HG03064 (cell line): ENCODE results near the gene MSLN.

Experiments used
- ATAC-seq: cut with Tn5 transposase; IDR thresholded peaks from one replicate; pipeline ENCODE4 v1.9.1; 2021; ENCODE audit warnings: low read depth; ENCODE audit not compliant: unreplicated experiment

The MSLN gene

DNA sequence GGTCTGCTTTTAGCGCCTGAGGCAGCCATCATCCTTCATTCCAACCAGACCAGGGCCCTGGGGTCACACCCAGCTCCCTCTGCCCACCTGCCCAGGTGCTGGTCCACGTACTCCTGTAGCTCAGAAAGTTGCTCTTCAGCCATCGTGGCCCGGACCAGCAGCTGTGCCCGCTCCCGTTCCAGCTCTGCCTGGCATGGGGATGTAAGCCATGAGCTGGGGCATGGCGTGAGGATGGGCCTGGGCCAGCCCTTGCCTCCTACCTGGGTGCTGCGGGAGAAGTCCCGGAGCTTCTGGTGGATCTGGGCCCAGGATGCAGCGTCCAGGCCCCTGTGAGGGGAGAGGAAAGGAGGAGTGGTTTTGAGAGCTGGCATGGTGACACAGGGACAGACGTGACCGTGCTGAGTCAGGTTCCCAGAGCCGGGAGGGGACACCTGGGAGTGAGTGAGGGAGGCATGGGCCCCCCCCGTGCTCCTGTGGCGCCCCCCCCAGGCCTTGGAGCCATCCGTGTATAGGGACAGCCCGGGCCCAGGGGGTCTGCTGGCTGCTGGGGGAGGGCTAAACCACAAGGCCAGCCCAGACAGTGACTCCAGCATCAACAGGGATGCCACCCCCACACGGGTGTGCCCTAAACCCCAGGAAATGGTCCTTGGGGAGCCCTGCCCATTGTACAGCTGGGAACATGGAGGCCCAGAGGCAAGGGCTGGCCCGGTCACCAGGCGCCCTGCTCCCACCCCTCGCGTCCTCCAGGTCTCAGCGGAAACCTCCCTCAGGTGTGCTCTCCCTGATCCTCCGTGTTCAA, 37.5 kb upstream of the MSLN start:
- no peak for ATAC-seq

DNA sequence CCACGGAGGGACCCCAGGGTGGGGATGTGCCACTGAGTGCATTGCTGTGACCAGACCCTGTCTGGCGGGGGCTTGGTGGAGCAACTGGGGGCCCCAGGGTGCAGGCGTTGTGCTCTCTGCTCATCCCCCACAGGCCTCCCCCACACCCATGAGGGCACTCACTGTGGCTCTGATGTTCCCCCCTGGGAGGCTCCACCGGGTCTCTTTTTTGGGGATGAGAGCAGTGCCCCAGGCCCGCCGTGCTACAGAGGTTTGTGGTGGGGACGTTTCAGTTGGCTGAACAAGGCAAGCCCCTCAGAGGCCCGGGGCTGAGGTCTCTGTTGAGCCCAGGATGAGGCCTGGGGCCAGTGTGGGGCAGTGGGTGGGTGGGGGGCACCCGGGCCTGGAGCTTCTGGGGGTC, 36.8 kb upstream of the MSLN start:
- no peak for ATAC-seq

DNA sequence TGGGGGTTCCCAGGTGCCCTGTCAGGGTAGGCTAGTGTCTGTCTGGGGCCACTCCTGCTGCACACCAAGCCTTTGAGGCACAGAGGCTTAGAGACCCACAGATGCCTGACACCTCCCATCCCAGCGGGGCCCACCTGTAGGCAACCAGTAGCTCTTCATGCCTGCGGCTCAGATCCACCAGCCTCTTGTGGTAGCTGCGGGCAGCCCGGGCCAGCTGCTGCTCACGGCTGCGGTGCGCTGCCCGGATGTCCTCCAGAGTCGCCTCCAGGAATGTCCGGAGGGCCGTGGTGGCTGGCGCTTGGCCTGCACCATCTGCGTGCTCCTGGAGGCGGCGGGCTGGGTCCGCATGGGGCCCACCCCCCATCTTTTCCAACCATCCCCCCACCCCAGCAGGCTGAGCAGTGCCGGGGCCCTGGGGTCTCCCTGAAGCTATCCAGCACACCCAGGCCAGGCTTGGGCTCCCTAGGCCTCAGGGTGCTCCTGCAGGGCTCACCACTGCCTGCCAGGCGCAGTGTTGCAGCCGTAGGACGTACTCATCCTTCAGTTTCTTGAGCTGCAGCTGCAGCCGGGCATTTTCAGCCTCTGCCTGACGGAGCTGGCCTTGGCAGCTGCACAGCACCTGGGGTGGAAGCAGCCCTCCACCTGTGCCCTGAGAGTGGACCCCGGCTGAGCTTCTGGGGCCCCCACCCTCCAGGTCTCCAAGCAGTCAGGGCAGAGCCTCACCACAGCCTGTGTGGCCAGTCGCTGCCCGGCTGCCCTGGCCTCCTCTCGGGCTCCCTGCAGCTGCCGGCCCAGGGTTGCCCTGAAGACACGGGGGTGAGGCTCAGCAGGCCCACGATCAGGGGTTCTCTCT, 36.1 kb upstream of the MSLN start:
- no peak for ATAC-seq

DNA sequence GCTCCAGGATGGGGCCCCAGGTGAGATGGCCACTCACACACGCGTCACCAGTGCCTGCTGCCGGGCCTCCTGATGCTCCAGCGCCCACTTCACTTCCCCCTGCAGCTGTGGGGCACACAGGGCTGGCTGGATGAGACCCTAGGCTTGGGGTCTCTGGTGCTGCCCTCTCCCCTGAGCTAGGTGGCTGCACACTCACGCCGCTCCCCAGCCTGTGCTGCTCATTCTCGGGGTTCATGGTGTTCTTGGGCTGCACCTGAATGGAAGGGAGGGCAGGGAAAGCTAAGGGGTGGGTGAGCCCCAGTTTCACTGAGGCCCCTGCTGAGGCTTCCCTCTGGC, 35.5 kb upstream of the MSLN start:
- ATAC-seq: no peak

DNA sequence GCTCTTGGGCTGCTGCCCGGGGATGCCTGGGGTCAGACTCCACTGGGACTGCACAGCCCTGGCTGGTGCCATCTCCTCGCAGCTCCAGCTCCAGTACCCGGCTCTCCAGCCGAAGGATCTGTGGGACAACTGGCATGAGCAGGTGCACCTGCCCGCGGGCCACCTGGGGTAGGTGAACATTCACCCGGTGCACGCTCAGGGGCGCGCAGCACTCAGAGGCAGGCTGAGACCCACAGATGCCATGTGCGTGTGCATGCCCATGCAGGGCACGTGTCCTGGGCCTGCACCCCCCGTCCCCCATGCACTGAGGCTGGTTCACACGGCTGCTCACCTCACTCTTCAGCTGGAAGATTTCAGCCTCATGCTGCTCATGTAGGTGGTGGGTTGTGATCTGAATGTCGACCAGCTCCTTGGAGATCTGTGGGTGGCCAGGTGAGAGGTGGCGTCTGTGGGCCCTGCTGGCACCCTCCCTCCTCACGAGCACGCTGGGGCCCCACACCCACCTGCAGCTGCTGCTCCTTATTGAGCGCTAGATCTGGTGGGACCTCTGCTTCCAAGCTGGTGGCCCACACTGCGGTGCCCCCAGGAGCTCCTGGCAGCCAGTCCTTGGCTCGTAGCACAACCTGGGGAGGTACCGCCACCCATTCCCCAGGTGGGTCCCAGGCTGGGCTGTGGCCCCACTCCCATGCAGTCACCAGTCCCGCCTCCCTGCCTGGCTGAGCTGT, 34.9 kb upstream of the MSLN start:
- ATAC-seq: no peak

DNA sequence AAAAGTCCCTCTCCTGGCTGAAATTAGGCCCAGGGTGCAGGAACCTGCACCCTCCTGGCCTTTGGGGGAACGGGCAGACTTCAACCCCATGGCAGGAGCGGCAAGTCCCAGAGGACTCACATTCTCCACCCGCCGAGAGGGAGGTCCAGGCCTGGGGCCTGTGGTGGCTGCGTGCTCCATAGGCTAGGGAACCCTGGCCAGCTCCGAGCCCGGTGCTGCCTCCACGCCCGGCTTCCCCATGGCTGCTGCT, 34.4 kb upstream of the MSLN start:
- ATAC-seq: no peak

DNA sequence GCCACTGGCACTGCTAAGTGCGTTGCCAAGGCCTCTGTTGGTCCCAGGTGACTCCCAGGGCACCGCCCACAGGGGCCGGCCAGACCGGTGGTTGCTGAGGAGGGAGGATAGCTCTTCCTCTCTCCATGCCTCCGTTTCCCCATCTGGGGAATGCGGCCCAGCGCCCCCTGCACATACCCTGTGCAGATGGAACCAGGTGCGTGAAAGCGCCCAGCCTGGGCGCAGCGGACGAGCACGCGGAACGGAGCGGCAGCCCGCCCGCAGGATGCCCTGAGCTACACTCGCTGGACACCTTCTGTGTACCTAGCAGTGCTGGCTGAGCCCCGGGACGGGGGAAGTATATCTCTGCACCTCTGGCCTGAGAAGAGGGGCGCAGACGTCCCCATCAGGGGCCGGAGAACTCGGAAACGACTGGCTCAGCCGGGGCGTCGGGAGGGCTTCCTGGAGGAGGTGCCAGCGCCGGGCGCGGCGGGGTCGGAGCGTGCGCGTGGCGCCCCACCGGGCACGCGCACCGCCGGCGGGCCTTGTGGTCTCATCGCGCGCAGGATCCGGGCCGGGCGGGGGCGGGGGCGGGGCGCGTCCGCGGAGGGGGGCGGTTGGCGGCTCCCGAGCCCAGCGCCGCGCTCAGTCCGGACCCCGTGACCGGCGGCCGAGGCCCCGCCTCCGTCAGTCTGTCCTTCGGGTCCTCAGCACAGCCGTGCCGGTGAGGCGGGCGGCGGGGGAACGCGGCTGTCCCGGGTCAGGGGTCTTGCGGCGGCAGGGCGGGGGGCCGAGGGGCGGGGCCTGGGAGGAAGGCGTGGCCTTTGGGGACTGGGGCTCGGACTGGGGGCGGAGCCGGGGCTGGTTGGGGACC, 33.9 kb upstream of the MSLN start, which contains the start of the genes CCDC78 and HAGHL:
Gene CCDC78 (minus strand): TSS at position 6 of the 853 bp plus-strand sequence. CDS start 76 bp downstream, outside the sequence.
Gene HAGHL (plus strand): TSS at position 669 of the 853 bp plus-strand sequence. CDS start 404 bp downstream, outside the sequence.
- no peak for ATAC-seq

DNA sequence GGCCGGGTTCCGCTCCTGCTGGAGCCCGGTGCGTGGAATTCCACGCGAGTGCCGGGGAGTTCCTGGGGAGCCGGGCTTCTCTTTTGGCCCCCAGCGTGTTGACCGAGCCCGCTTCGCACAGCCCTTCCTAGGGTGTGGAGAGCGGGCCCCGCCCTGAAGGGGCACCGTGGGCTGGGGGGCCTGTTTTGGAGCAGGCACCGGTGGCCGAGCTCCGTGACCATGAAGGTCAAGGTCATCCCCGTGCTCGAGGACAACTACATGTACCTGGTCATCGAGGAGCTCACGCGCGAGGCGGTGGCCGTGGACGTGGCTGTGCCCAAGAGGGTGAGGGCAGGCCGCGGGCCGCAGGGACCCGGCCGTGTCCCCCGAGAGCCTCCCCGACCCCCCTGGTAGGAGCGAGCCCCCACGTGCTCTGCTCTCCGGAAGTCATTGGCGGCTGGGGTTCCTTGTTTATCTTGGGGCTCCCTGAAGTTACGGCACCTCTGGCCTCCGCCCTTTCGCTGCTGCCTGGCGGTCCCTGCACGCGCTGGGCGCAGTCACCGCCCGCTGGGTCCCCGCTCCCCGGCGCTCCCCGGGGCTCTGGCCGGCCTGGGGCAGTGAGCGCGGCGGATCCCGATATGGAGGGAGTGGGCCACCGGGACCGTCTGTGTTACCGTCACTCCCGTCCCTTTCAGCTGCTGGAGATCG, 33.1 kb upstream of the MSLN start:
- no peak for ATAC-seq

DNA sequence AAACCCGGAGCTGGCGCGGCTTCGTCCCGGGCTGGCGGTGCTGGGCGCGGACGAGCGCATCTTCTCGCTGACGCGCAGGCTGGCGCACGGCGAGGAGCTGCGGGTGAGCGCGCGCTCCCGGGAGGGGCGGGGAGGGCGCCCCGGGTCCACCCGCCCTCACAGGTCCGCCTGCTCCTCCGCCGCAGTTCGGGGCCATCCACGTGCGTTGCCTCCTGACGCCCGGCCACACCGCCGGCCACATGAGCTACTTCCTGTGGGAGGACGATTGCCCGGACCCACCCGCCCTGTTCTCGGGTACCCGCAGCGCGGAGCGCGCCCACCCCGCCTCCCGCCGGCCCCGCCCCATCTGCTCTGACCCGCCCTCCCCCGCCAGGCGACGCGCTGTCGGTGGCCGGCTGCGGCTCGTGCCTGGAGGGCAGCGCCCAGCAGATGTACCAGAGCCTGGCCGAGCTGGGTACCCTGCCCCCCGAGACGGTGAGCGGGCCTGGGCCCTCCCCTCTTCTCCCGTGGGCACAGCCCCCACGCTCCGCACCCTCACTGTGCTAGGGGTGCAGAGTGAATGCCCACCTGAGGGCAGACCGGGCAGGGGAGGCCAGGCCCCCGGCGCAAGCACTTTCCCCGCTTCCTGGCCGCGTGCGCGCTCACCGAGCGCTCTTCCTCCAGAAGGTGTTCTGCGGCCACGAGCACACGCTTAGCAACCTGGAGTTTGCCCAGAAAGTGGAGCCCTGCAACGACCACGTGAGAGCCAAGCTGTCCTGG, 32.2 kb upstream of the MSLN start:
- no peak for ATAC-seq

DNA sequence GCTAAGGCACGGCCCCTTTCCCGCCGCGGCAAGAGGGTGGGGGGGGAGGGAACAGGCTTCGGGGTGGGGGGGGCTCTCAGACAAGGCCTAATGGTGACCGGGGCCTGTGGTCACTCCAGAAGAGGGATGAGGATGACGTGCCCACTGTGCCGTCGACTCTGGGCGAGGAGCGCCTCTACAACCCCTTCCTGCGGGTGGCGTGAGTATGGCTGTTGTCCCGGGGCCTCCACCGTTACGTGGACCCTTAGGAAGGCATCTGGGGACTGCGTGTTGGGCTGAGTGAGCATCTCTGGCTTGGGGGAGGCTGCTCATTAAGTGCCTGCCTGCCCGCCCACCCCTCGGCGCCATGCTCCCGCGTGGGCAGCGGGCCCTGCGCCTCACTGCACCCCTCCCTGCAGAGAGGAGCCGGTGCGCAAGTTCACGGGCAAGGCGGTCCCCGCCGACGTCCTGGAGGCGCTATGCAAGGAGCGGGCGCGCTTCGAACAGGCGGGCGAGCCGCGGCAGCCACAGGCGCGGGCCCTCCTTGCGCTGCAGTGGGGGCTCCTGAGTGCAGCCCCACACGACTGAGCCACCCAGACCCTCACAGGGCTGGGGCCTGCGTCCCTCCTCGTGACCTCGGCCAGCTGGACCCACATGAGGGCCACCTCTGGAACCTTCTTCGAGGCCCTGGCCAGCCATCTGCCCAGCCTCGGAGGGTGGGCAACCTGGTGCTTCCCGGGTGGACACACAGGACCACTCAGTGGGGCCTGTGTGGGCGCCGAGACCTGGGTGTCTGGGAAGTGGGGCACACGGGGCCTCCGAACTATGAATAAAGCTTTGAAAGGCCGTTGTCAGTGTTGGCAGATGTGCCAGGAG, 31.4 kb upstream of the MSLN start:
- ATAC-seq: no peak

DNA sequence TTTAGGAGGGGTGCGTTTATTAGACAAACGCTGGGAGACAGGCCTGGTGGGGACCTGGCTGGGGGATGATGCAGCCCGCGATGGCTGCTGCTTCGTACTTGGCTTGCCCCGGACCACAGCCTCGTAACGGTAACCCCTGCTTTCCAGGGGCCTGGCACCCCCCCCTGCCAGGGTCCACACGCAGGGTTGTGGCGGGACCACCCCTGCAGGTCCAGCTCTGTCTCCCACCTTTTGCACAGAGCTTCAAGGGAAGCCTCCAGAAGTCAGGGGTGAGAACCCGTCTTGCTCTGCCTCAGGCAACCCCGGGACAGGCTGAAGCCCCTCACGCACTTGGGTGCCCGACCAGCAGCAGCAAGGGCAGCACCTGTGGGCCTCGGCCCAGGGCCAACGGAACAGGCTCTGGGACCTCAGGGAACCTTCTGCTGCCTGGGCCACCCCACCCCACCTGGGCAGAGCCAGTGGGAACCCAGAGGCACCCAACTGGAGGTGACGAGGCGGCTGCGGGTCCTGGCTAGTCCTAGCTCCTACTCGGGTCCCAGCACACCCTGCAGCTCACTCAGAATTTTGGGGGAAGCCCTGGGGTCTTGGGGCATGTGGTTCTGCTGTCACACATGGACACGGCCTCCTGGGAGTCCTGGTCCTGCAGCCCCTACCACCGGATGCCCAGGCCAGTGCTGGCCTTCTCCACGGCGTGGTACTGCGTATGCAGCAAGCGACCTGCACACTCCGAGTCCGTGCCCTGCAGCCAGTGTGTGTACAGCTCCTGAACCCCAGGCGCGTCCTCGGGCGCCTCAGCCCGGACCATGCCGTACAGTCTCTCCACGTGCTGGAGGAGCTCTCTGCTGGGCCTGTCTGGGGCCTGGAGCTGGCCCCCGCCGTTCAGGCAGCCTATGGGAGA, 30.5 kb upstream of the MSLN start:
- ATAC-seq: no peak

DNA sequence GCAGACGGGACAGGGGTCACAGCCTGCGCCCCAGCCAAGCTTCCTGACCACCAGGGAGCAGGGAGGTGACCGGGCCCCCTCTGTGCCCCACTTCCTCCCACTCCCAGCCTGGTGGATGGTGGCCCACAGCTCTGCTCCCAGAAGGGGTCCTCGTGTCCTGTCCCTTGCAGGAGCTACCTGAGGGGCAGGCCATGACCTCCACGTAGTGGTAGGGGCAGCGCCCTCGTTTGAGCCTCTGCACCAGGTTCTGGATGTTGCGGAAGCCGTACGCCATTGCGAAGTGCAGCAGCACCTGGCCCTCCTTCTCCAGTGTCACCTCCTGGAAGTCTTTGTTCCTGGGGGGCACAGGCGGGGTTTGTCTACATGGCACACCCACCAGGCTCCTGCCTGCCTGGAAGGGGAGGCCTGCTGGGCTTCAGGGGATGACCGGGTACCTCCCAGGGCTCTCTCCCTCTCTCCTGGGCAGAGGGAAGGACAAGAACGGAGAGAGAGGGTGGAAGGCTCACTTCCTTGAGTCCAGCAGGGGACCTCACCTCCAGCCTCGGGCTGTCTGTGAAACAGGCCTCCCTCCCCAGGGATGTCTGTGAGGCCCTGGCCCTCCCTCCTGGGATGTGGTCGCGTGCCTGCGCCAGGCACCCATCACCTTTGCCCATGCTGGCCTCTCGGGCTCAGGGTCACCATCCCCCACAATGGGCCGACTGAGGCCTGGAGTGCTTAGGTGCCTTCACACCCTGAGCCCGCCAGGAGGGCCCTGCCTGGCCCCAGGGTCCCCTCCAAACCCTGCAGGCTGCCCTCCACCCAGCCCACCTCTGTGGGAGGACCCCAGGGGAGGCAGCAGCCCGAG, 29.6 kb upstream of the MSLN start:
- no peak for ATAC-seq

DNA sequence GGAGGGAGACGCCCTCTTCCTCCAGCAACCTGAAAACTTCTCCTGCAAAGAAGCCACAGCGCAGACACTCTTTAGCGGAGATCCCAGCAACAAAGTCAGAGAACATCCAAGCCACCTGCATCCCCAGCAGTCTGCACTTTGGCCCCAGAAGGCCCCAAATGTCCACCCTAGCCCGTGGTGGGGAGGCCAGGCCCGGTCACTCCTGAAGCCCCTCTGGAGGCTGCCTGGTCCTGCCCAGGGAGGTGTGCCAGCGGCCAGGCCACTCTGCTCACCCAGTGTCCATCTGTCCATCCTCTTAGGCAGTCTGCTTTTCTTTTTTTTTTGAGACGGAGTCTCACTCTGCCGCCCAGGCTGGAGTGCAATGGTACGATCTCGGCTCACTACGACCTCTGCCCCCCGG, 28.2 kb upstream of the MSLN start:
- ATAC-seq: no peak

DNA sequence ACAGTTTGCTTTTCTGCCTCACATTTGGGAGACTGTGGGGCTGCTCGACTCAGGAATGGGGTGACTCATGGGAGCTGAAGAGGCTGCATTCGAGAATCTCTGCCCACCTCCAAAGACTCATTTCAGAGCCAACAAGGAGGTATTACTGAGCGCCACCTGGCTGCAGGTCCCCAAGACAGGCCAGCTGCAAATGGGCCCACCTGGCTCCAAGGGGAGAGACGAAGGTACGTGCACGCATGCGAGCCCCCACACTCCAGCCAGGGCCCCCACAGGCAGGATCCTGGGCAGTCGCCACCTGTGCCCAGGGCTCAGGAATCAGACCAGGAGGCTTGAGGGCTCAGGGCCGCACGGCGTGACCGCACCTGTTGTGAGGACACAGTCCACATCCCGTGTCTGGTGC, 27.6 kb upstream of the MSLN start:
- no peak for ATAC-seq

DNA sequence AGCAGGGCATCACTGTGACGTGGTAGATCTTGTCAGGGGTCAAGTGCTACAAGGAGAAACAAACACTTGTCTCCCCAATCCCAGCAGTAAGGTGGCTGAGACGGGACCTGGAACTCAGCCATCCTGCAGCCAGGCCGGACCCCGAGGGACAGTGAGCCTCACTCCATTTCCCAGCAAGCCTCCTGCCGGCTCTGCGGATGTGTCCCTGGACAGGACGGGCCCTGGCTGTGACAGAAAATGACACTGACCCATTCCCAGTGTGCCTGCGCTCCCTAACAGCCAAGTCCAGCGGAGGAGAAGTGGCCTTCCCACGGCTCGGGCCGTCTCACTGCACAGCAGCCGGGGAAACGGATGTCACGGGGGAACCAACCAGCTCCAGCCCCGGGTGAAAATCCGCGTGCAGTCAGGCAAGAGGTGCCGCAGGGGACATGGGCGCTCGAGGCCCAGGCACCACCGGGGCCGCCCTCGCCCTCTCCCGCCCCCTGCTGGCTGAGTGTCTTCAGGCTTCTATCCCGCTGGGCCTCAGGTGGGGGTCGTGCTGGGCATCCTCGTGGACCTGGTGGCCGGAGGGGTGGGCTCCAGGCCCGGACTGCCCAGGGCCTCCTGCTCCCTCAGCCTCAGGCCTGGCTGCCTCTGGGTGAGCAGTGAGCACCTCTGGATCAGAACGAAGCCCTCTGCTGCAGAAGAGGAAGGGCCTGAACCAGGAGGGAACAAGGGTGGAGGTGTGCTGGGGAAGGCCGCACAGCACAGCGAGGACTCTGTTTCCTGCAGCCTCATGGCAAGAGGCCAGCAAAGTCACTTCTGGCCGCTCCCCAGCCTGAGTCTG, 26.9 kb upstream of the MSLN start:
- ATAC-seq: no peak
